Measurements from ENCODE around the gene KLHL29. TPM values are rescaled to one million over a fixed set of nuclear protein-coding genes. Genes with fewer than 3 reads are reported as not detected.

KLHL29 gene
- total and polyA plus RNA-seq, 2 donors (not counting 3 experiments of a cell fraction or from before 2014, with no cell fraction given), result 4.6 to 12.7 TPM

- ChIA-PET CTCF (no interaction called here), POLR2A (no interaction called here)
- Histone ChIP-seq H2AFZ (ENCODE audit: low read depth, low read length) (no peak overlapping the region), H3K4me2 (ENCODE audit: insufficient read depth, low read length) (no peak overlapping the region), H3K9ac (replicated peaks; ENCODE audit: extremely low read depth, insufficient read depth, low read length) (no peak overlapping the region), H3K9me1 (replicated peaks; ENCODE audit: control insufficient read depth, extremely low read depth, insufficient read depth, low read length) (no peaks in the 10 kb centered on the region), H4K20me1 (replicated peaks; ENCODE audit: control insufficient read depth, extremely low read depth, insufficient read depth, low read length) (no peaks in the 10 kb centered on the region), H3K4me3 (replicated peaks in 1 of 3; ENCODE audit: insufficient read depth in 1 of 3, low read depth in 1 of 3, low read length in 3 of 3) (no peak overlapping the region), H3K36me3 (ENCODE audit: control insufficient read depth in 2 of 2, extremely low read depth in 1 of 2, insufficient read depth in 2 of 2, low read length in 2 of 2) (no peaks in the 10 kb centered on the region), H3K4me1 (ENCODE audit: control insufficient read depth, extremely low read depth, insufficient read depth, low read length) (no peaks in the 10 kb centered on the region), H3K79me2 (ENCODE audit: control insufficient read depth, insufficient read depth, low read length) (no peaks in the 10 kb centered on the region), H3K27me3 (ENCODE audit: control insufficient read depth in 2 of 2, insufficient read depth in 2 of 2, low read length in 2 of 2) (no peaks in the 10 kb centered on the region), H3K9me3 (replicated peaks; ENCODE audit: control insufficient read depth, insufficient read depth, low read length) (no peaks in the 10 kb centered on the region), H3K27ac (ENCODE audit: insufficient read depth, low read depth, low read length) (no peak overlapping the region)
- BruUV-seq (replicated peaks), result no TSS peak
- TF ChIP-seq GATA2 (IDR thresholded peaks at IDR 0.05; ENCODE audit: insufficient read depth, insufficient read length, low read depth, low read length) (no peak), POLR2A (IDR thresholded peaks at IDR 0.05; ENCODE audit: low read depth, low read length) (no peak), POLR2AphosphoS5 (IDR thresholded peaks at IDR 0.05; ENCODE audit: insufficient read depth, low read depth, low read length) (no peak), MAX (IDR thresholded peaks at IDR 0.05; ENCODE audit: insufficient read depth, insufficient read length) (no peak), EZH2 (IDR thresholded peaks at IDR 0.05; ENCODE audit: borderline replicate concordance, low read depth, low read length, severe bottlenecking) (no peak), FOS (IDR thresholded peaks at IDR 0.05; ENCODE audit: borderline replicate concordance, insufficient read depth, low read length) (no peak), MYC (IDR thresholded peaks at IDR 0.05; ENCODE audit: low read depth, low read length) (no peak), JUN (IDR thresholded peaks at IDR 0.05; ENCODE audit: borderline replicate concordance, insufficient read depth, insufficient read length, low read depth) (no peak), CTCF (IDR thresholded peaks at IDR 0.05; ENCODE audit: extremely low read depth in 1 of 2, insufficient read depth in 1 of 2, low read depth in 1 of 2, low read length in 2 of 2) (no peak)
- no peak for FAIRE-seq
- no peak for DNase-seq (ENCODE audit: low read depth, low spot score)
- intact Hi-C loops (cut with micrococcal nuclease) (no loop called here), dilution Hi-C loops (cut with MboI; ENCODE audit: extremely low pct_ligation_motif_present, low sequenced_read_pairs) (no loop called here)
Observed at GRCh38 chr2:23745068-23745725, 360.2 kb downstream of the KLHL29 start.

All from endothelial cell of umbilical vein (primary cell).